Muscle of back (tissue), 11 donors: ENCODE data around the gene BCL7A. TPM values are rescaled to one million over a fixed set of nuclear protein-coding genes. Genes with fewer than 3 reads are reported as not detected.
A peak's percentile ranks its signal among the peaks of the same experiment; 100 is the strongest.
"Not testable (repeated sequence)": the region's sequence is repeated elsewhere in the genome, so short reads cannot be mapped to it uniquely, and the experiment has no call there.

Source experiments
- DNase-seq, 3 donors: peaks; one replicate each; pipeline versions ENCODE4 v3.0.0 to v3.0.0-alpha.2; 2013
- polyA plus RNA-seq, 10 donors: library from polyadenylated mRNA; unstranded; fragments of 120-200 nt; gene quantifications; one replicate each; pipeline ENCODE4 v1.2.1, GENCODE V29; 2013; ENCODE audit not compliant: insufficient read length in 10 of 10

The BCL7A gene
- polyA plus RNA-seq, 10 donors, result 12.5 to 17.5 (median 14.7) TPM

- DNase-seq, result peak; percentile 64 to 92 (median 87)
These were observed 1.9 kb downstream of the BCL7A start for GRCh38 chr12:122023339-122024131.

- peak in 1 of 3 donors; percentile 19 for DNase-seq
These were observed 2.6 kb downstream of the BCL7A start for GRCh38 chr12:122024132-122024785.

GRCh38 chr12:122026706-122027333 is 5.1 kb downstream of the BCL7A start:
- no peak for DNase-seq

GRCh38 chr12:122028165-122028904 is 6.7 kb downstream of the BCL7A start:
- DNase-seq, result no peak

GRCh38 chr12:122028905-122029560 is 7.3 kb downstream of the BCL7A start:
- no peak for DNase-seq

- no peak for DNase-seq
These were observed 8.1 kb downstream of the BCL7A start for GRCh38 chr12:122029620-122030423.

GRCh38 chr12:122030424-122031035 is 8.8 kb downstream of the BCL7A start:
- DNase-seq, result no peak

- DNase-seq, result peak in 1 of 3 donors; percentile 33
These were observed 9.9 kb downstream of the BCL7A start for GRCh38 chr12:122031342-122032216.

- DNase-seq, result no peak
These were observed 10.9 kb downstream of the BCL7A start for GRCh38 chr12:122032580-122032979.

- DNase-seq, result no peak
These were observed 13.6 kb downstream of the BCL7A start for GRCh38 chr12:122035292-122035691.

GRCh38 chr12:122036153-122036552 is 14.5 kb downstream of the BCL7A start:
- no peak for DNase-seq

GRCh38 chr12:122040579-122041386 is 19.1 kb downstream of the BCL7A start:
- no peak for DNase-seq

GRCh38 chr12:122041458-122041857 is 19.8 kb downstream of the BCL7A start:
- DNase-seq, result not testable (repeated sequence)

- no peak for DNase-seq
These were observed 21.2 kb downstream of the BCL7A start for GRCh38 chr12:122042910-122043309.

- no peak for DNase-seq
These were observed 21.8 kb downstream of the BCL7A start for GRCh38 chr12:122043476-122043875.

- DNase-seq, result no peak
These were observed 23.6 kb downstream of the BCL7A start for GRCh38 chr12:122045262-122045661.

GRCh38 chr12:122046145-122046544 is 24.5 kb downstream of the BCL7A start:
- no peak for DNase-seq

GRCh38 chr12:122048151-122048550 is 26.5 kb downstream of the BCL7A start:
- no peak for DNase-seq
